A549 (cell line): Measurements from ENCODE around the gene RAB1B.

Experiments
- JUN ChIP-seq, 2 experiments: fragments of >200 bp; sonication (Bioruptor Twin); formaldehyde crosslinking; IDR thresholded peaks; 2 replicates in 1 of 2; 3 replicates in 1 of 2; pipeline ENCODE4 v1.6.1; 2016 to 2017
- POLR2A ChIP-seq: IDR thresholded peaks from 2 replicates; pipeline ENCODE4 v1.6.1; 2012; ENCODE audit warnings: mild to moderate bottlenecking, low read length
- TF ChIP-seq, protein P1 (sequence below): fragments of >200 bp; sonication (Bioruptor Twin); formaldehyde crosslinking; IDR thresholded peaks from 3 replicates; pipeline ENCODE4 v1.5.1; 2016

DNA sequence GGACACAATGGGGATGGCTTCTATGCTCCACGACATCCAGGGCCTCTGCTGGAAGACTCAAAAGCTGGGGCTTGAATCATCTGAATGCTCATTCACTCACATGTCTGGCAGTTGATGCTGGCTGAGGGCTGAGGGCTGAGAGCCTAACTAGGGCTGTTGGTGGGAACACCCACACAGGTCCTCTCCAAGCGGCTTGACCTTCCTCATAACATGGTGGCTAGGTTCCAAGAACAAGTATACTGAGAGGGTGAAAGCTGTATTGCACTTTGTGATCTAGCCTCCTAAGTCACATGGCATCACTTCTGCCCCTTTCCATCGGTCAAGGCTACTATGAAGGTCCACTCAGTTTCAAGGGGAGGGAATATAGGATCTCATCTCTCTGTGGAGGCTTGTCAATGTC is 30.7 kb downstream of the RAB1B start:
- TF ChIP-seq POLR2A (no peak), JUN (IDR thresholded peaks at IDR 0.05) (no peak)
- TF ChIP-seq, protein P1, sequence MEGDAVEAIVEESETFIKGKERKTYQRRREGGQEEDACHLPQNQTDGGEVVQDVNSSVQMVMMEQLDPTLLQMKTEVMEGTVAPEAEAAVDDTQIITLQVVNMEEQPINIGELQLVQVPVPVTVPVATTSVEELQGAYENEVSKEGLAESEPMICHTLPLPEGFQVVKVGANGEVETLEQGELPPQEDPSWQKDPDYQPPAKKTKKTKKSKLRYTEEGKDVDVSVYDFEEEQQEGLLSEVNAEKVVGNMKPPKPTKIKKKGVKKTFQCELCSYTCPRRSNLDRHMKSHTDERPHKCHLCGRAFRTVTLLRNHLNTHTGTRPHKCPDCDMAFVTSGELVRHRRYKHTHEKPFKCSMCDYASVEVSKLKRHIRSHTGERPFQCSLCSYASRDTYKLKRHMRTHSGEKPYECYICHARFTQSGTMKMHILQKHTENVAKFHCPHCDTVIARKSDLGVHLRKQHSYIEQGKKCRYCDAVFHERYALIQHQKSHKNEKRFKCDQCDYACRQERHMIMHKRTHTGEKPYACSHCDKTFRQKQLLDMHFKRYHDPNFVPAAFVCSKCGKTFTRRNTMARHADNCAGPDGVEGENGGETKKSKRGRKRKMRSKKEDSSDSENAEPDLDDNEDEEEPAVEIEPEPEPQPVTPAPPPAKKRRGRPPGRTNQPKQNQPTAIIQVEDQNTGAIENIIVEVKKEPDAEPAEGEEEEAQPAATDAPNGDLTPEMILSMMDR: no peak
